BE2C (cell line): ENCODE data around the gene ARHGAP28.

Experiments used
- DNase-seq: peaks from one replicate; pipeline ENCODE4 v3.0.0-alpha.2; 2020
- H3K27me3 ChIP-seq: fragments of 250-450 bp; sonication (Bioruptor Pico); 2 replicates; pipeline ENCODE4 v1.5.1; 2020; ENCODE audit warnings: mild to moderate bottlenecking
- H3K36me3 ChIP-seq: fragments of 250-450 bp; sonication (Bioruptor Pico); 2 replicates; pipeline ENCODE4 v1.5.1; 2020; ENCODE audit warnings: mild to moderate bottlenecking
- H3K4me1 ChIP-seq: fragments of 250-450 bp; sonication (Bioruptor Pico); 2 replicates; pipeline ENCODE4 v1.5.1; 2020
- H3K4me3 ChIP-seq: 2 replicates; pipeline ENCODE4 v1.5.1; 2011; ENCODE audit warnings: low read depth, low read length
- H3K9me3 ChIP-seq: fragments of 250-450 bp; sonication (Bioruptor Pico); 2 replicates; pipeline ENCODE4 v1.5.1; 2020
- TF ChIP-seq, protein P1 (sequence below): IDR thresholded peaks from 2 replicates; pipeline ENCODE4 v1.5.1; 2012; ENCODE audit warnings: mild to moderate bottlenecking, low read depth, low read length

The ARHGAP28 gene

DNA sequence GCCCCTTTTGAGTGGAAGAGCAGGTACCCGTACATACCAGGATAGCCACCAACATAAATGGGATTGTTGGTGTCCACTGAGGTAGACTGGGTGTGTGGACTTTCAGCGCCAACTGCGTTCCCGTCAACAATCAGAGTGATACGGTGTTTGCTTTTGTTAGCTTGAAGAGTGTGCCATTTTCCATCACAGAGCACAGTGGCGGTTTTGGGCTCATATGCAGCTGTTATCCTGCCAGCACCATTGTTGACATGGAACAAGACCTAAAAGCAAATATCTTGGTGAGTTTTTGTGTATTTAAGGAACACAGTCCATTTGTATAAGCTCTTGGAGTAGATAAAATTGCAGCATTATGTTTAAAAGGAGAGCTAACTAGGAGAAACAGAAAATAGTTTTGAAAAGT is 213.6 kb downstream of the ARHGAP28 start:
- TF ChIP-seq, protein P1, sequence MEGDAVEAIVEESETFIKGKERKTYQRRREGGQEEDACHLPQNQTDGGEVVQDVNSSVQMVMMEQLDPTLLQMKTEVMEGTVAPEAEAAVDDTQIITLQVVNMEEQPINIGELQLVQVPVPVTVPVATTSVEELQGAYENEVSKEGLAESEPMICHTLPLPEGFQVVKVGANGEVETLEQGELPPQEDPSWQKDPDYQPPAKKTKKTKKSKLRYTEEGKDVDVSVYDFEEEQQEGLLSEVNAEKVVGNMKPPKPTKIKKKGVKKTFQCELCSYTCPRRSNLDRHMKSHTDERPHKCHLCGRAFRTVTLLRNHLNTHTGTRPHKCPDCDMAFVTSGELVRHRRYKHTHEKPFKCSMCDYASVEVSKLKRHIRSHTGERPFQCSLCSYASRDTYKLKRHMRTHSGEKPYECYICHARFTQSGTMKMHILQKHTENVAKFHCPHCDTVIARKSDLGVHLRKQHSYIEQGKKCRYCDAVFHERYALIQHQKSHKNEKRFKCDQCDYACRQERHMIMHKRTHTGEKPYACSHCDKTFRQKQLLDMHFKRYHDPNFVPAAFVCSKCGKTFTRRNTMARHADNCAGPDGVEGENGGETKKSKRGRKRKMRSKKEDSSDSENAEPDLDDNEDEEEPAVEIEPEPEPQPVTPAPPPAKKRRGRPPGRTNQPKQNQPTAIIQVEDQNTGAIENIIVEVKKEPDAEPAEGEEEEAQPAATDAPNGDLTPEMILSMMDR = no peak
- no peak overlapping the region for H3K4me3 ChIP-seq
- DNase-seq = no peak
- no peaks in the 10 kb centered on the region for H3K9me3 ChIP-seq
- H3K36me3 ChIP-seq = no peaks in the 10 kb centered on the region
- H3K4me1 ChIP-seq = no peaks in the 10 kb centered on the region
- no peaks in the 10 kb centered on the region for H3K27me3 ChIP-seq

DNA sequence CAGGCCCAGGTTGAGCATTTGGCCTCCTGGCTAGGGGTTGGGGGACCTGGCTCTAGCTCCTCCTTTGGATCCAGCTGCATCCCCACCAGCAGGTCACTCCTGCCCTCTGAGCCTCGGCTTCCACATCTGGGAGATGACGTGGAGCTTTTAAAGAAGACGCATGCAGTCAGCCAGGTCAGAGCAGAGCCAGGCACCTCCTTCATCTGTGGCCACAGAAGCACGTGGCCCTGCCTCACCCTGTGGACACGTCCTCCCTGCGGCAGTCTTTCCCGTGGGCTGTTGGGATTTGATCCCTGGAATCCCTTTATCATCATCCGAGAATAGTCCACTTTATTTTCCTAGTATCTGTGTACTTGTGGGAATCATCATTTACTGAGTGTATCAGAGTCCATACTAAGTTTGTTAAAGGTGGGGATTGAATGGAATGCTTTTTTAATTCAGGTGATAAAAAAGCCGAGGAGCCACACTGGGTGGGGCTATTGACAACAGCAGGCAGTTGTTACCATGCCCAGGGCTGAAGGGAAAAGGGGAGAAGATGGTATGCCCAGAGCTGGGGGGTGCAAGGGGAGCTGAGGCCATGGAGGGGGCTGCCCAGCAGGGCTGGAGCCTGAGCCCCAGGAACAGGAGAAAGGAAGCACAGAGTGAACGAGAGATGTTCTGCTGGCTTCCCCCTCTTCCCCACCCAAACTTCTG is 218.0 kb downstream of the ARHGAP28 start:
- no peaks in the 10 kb centered on the region for H3K36me3 ChIP-seq
- H3K27me3 ChIP-seq = no peaks in the 10 kb centered on the region
- no peaks in the 10 kb centered on the region for H3K4me1 ChIP-seq
- TF ChIP-seq, protein P1 = no peak
- H3K4me3 ChIP-seq = no peak overlapping the region
- DNase-seq = no peak
- H3K9me3 ChIP-seq = no peaks in the 10 kb centered on the region

DNA sequence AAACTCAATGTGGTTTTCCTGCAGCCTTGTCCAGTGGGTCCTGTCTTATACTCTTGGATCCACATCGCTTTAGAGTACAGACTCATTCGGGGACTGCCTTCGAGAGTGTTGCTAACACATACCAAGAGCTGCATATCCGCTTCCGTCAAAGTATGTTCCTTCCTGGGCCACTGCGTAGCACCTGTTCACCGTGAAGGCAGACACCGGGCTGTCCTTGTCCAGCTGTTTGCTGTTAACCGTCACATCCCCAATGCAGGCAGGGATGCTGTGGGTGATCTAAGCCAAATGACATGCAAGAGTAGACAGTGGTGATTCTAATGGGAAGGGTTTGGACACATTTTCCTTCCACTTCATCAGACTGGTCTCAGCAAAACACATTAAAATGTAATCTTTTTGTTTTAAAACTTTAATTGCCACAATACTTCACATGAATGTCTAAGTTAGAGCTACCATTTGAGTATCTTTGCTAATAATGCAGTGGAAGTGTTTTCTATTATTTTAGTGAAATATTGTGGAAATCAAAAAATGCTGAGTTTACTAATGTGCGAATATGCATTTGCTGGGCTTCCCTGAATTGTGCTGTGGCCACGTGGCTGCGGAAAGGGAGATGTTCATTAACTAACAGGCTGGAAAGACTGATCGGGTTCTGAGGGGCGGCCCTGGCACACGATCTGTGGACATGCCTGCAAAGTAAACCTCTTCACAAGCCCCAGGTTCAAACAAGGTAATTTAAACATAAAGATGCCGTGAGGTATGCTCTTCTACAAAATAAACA is 219.0 kb downstream of the ARHGAP28 start:
- no peaks in the 10 kb centered on the region for H3K27me3 ChIP-seq
- H3K36me3 ChIP-seq = no peaks in the 10 kb centered on the region
- TF ChIP-seq, protein P1 = no peak
- H3K9me3 ChIP-seq = no peaks in the 10 kb centered on the region
- no peak overlapping the region for H3K4me3 ChIP-seq
- no peaks in the 10 kb centered on the region for H3K4me1 ChIP-seq
- no peak for DNase-seq

DNA sequence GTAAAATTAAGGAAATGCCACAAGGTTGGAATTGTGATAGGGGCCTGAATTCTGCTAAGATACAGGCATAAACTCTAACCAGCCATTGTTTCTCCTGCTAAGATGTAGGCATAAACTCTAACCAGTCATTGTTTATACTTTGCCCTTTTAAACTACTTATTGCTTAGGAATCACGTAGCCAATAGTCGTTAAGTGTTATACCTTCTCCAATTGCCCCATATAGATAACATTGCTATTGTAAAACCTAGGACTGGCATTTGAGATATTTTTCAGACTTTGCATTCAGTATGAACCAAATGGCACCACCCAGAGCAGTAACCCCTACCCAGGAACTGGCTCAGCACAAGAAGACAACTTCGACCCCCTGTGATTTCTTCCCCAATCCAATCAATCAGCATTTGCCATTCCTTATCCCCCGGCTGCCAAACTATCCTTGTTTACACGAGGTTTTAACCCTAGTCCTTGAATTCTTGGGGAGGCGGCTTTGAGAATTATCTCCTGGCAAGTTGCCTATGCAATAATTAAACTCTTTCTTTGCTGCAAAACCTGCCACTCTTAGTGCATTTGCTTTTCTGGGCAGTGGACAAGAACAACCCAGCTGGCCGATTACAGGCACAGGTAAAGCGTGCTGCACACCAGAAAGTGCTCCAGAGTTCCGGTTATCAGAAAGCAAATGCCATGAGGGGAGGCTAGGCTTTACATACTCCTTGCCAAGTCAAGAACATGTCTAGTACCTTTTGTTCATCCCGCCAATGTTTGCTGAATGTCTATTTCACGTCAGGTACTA is 220.5 kb downstream of the ARHGAP28 start:
- H3K9me3 ChIP-seq = no peaks in the 10 kb centered on the region
- DNase-seq = no peak
- TF ChIP-seq, protein P1 = no peak
- no peaks in the 10 kb centered on the region for H3K4me1 ChIP-seq
- H3K36me3 ChIP-seq = no peaks in the 10 kb centered on the region
- H3K4me3 ChIP-seq = no peak overlapping the region
- H3K27me3 ChIP-seq = no peaks in the 10 kb centered on the region

DNA sequence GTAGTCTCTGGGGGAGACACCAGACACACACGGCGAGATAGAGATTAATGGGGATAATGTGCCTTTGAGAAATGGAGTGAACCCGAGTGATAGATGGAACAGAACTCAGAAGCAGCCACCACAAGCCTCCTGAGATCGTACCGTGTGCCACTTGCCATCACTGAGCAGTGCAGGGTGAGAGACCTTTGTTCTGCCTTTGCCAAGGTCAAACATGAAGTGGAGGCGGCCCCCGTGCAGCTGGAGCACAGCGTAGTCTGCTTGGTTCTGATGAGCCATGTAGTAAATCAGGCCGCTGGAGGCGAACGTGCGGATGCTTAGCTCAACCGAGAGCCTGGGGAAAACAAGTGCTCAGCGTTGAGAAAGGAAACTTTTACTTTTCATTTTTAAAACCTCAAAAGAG is 221.1 kb downstream of the ARHGAP28 start:
- no peaks in the 10 kb centered on the region for H3K27me3 ChIP-seq
- H3K9me3 ChIP-seq = no peaks in the 10 kb centered on the region
- no peak for DNase-seq
- TF ChIP-seq, protein P1 = no peak
- H3K4me3 ChIP-seq = no peak overlapping the region
- no peaks in the 10 kb centered on the region for H3K36me3 ChIP-seq
- H3K4me1 ChIP-seq = no peaks in the 10 kb centered on the region
